Stomach (tissue), 9 donors: Measurements from ENCODE around the gene MTCH2. TPM values are rescaled to one million over a fixed set of nuclear protein-coding genes. Genes with fewer than 3 reads are reported as not detected.

Source experiments
- DNase-seq, 2 donors: peaks; one replicate each; pipeline versions ENCODE4 v3.0.0 to v3.0.0-alpha.2; 2013 to 2019
- H3K27ac ChIP-seq, 5 donors: fragments of 200-600 bp in 4 of 5; sonication (generic) in 4 of 5; one replicate each; pipeline ENCODE4 v1.5.1; 2013 to 2019; ENCODE audit warnings: mild to moderate bottlenecking in 1 of 5, moderate library complexity in 1 of 5
- H3K27me3 ChIP-seq, 3 donors: fragments of 200-600 bp; sonication (generic); one replicate each; pipeline ENCODE4 v1.5.1; 2017 to 2019; ENCODE audit warnings: mixed run types in 1 of 3
- H3K36me3 ChIP-seq, 4 donors: fragments of 200-600 bp; sonication (generic); 1 replicate in 3 of 4; 2 replicates in 1 of 4; pipeline ENCODE4 v1.5.1; 2016 to 2019
- H3K4me1 ChIP-seq, 4 donors: fragments of 200-600 bp; sonication (generic); one replicate each; pipeline ENCODE4 v1.5.1; 2016 to 2019
- H3K4me3 ChIP-seq, 4 donors: fragments of 200-600 bp; sonication (generic) in 3 of 4; one replicate each; pipeline ENCODE4 v1.5.1; 2016 to 2019; ENCODE audit warnings: mild to moderate bottlenecking in 1 of 4
- H3K9me3 ChIP-seq, 4 donors: fragments of 200-600 bp; sonication (generic); one replicate each; pipeline ENCODE4 v1.5.1; 2016 to 2019
- CTCF ChIP-seq, 7 experiments: fragments of 450-650 bp in 4 of 7; fragments of 200-600 bp in 3 of 7; sonication (generic) in 3 of 7; IDR thresholded peaks; one replicate each; pipeline ENCODE4 v1.5.1; 2016 to 2019; ENCODE audit warnings: antibody characterized with exemption in 7 of 7, control low read depth in 2 of 7, mild to moderate bottlenecking in 1 of 7
- EP300 ChIP-seq: sonication (generic); formaldehyde crosslinking; IDR thresholded peaks from one replicate; pipeline ENCODE4 v1.6.1; 2017; ENCODE audit warnings: antibody characterized with exemption
- POLR2A ChIP-seq, 4 donors: fragments of 450-650 bp; IDR thresholded peaks; one replicate each; pipeline ENCODE4 v1.6.1; 2016; ENCODE audit warnings: antibody characterized with exemption in 4 of 4, control low read depth in 2 of 4, mild to moderate bottlenecking in 1 of 4, moderate library complexity in 1 of 4
- POLR2AphosphoS5 ChIP-seq, 3 donors: sonication (generic); formaldehyde crosslinking; IDR thresholded peaks; one replicate each; pipeline ENCODE4 v1.6.1; 2016; ENCODE audit warnings: antibody characterized with exemption in 3 of 3
- WGBS, 5 donors: extraction: QIAGEN DNeasy Blood & Tissue Kit in 3 of 5; methylation state at CpG; one replicate each; pipeline versions ENCODE4 v1.1.5 to v1.1.7; 2013 to 2018; 5-methylcytosine and 5-hydroxymethylcytosine counted together
- intact Hi-C: fragments of 100-400 bp; cut with DNase I; formaldehyde crosslinking; loops from one replicate; pipeline ENCODE4 v1.15.1; 2023; ENCODE audit warnings: low total_unique reads
- polyA plus RNA-seq, 3 donors: library from polyadenylated mRNA; stranded (reverse); fragments of 200-250 nt; gene quantifications; one replicate each; pipeline ENCODE4 v1.2.3, GENCODE V29; 2013
- total RNA-seq, 5 donors: library from RNA; depleted of rRNA; stranded (reverse); fragments of >200 nt; gene quantifications; one replicate each; pipeline versions ENCODE4 v1.1.0 to v1.2.3, GENCODE V29; 2014 to 2016
- donor health status: healthy with polysubstance abuse.
- donor health status: Bipolar disorder and iron deficiency.
- donor health status: healthy.

MTCH2 gene
- total and polyA plus RNA-seq, 8 donors: 21.7 to 86.2 (median 45.8) TPM

- H3K27ac ChIP-seq: no peak within 1 kb of the TSS
- H3K9me3 ChIP-seq: no peaks in the 10 kb centered on the region
- H3K36me3 ChIP-seq: no peaks in the 10 kb centered on the region
- peak in 1 of 2 donors; percentile 58 for DNase-seq
- peaks cover 3 to 71% (median 37%) of the 10 kb centered on the region in 3 donors for H3K27me3 ChIP-seq
- H3K4me1 ChIP-seq: peaks cover 13 to 25% (median 20%) of the 10 kb centered on the region in 4 donors
- WGBS, 5 donors: 3 to 6% (median 4%) methylated on average over 32 to 48 of the region's 48 CpGs
- TF ChIP-seq CTCF (IDR thresholded peaks at IDR 0.05) (no peak), EP300 (no peak), POLR2AphosphoS5 (IDR thresholded peaks at IDR 0.05) (no peak), POLR2A (IDR thresholded peaks at IDR 0.05) (no peak)
- peak within 1 kb of the TSS; percentile 28 to 46 (median 30) for H3K4me3 ChIP-seq
- intact Hi-C loops: no loop called here
These were observed 48.2 kb downstream of the MTCH2 start, which contains the start of gene C1QTNF4 for GRCh38 chr11:47593934-47594855. Gene C1QTNF4 (minus strand): TSS chr11:47594411. CDS start chr11:47590810, 3,601 bp downstream.

GRCh38 chr11:47593492-47593933 is 48.8 kb downstream of the MTCH2 start:
- Histone ChIP-seq H3K36me3 (no peaks in the 10 kb centered on the region), H3K4me1 (peaks cover 13 to 26% (median 21%) of the 10 kb centered on the region in 4 donors), H3K27me3 (peaks cover 3 to 76% (median 37%) of the 10 kb centered on the region in 3 donors), H3K4me3 (peak overlapping the region in 2 of 4 donors; percentile 33 to 46), H3K9me3 (no peaks in the 10 kb centered on the region), H3K27ac (no peak overlapping the region)
- DNase-seq: no peak
- TF ChIP-seq POLR2A (IDR thresholded peaks at IDR 0.05) (no peak), CTCF (IDR thresholded peaks at IDR 0.05) (no peak), POLR2AphosphoS5 (IDR thresholded peaks at IDR 0.05) (no peak), EP300 (no peak)
- intact Hi-C loops: no loop called here
- WGBS, 5 donors: 6 to 11% (median 8%) methylated on average over 6 of the region's 6 CpGs

GRCh38 chr11:47592970-47593369 is 49.4 kb downstream of the MTCH2 start:
- WGBS, 5 donors: 68 to 82% (median 69%) methylated on average over 2 of the region's 2 CpGs
- Histone ChIP-seq H3K4me1 (peaks cover 13 to 26% (median 21%) of the 10 kb centered on the region in 4 donors), H3K9me3 (no peaks in the 10 kb centered on the region), H3K27ac (no peak overlapping the region), H3K27me3 (peaks cover 3 to 76% (median 37%) of the 10 kb centered on the region in 3 donors), H3K36me3 (no peaks in the 10 kb centered on the region), H3K4me3 (no peak overlapping the region)
- TF ChIP-seq CTCF (IDR thresholded peaks at IDR 0.05) (no peak), EP300 (no peak), POLR2AphosphoS5 (IDR thresholded peaks at IDR 0.05) (no peak), POLR2A (IDR thresholded peaks at IDR 0.05) (no peak)
- no peak for DNase-seq
- intact Hi-C loops: no loop called here

- no peaks in the 10 kb centered on the region for H3K36me3 ChIP-seq
- H3K27me3 ChIP-seq: peaks cover 3 to 76% (median 37%) of the 10 kb centered on the region in 3 donors
- peaks cover 13 to 26% (median 21%) of the 10 kb centered on the region in 4 donors for H3K4me1 ChIP-seq
- no peak overlapping the region for H3K27ac ChIP-seq
- WGBS, 5 donors: 58 to 75% (median 65%) methylated on average over 4 of the region's 4 CpGs
- no peaks in the 10 kb centered on the region for H3K9me3 ChIP-seq
- intact Hi-C loops: no loop called here
- H3K4me3 ChIP-seq: no peak overlapping the region
- TF ChIP-seq POLR2AphosphoS5 (IDR thresholded peaks at IDR 0.05) (no peak), CTCF (IDR thresholded peaks at IDR 0.05) (no peak), POLR2A (IDR thresholded peaks at IDR 0.05) (no peak)
- DNase-seq: no peak
These were observed 50.1 kb downstream of the MTCH2 start for GRCh38 chr11:47592251-47592650.
